Measurements from ENCODE around the gene NEIL1.
A peak's percentile ranks its signal among the peaks of the same experiment; 100 is the strongest.
"Not testable (repeated sequence)": the region's sequence is repeated elsewhere in the genome, so short reads cannot be mapped to it uniquely, and the experiment has no call there.

NEIL1 gene

DNA sequence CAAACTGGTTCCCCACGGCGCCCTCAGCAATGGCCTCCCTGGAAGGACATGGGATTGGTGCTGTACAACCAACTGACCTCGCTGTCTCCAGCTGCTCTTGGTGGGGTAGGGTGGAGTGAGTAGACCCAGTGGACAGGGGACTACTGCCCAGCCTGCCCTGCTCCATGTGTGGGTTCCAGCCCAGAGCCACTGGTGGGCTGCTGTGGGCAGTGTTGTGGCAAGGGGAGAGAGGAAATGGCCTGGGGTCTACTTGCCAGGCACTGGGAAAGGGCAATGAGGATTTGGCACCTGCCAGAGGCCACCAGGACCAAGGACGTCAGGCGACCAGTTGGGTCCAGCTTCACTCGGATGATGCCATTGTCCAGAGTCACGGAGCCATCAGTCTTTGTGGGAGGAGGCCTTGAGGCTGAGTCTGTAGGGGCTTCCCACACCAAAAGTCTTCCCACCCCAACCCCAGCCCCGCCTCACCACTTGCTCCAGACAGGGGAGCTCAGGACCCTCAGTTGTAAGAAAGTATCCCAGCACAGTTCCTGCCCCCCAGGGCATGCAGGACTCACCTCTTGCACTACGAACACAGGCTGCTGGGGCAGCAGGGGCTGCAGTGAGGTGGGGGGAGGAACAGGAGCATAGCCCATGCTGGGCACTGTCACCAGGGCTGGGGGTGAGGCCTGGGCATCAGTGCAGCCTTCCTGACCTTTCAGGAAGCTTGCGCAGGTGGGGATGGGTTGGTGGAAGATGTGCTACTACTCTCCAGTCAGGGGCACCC lies 12.1 kb downstream of the NEIL1 start:
- no peak for DNase-seq

DNA sequence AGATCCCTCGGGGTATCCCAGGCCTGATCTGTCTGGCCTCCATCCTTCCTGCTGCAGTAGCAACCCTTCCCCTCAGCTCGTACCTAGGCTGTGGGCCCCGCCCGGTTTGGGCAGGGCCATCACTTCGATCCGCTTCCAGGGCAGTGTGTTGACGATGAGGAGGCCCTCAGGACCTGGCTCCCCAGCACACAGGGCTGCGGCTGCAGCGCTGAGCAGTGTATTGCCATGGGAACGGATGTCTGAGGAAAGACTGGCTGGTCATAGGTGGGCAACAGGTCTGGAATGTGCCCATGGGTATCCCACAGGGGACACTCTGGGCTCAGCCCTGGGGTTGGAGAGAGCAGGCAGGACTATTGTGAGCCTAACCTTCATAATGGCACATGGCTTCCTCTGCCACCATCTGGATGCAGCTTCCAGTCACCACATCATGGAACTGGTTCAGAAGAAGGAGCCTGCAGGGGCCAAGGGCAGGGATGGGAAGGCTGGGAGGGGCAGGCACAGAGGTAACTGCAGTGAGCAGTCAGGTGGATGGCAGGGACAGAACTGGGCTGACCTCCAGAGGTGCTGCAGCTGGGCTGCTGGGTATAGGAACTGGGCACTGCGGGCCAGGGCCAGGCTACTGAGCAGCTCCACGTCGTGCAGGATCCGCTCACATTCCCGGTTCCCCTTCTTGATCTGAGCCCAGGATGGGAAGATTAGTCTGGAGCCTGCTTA lies 12.9 kb downstream of the NEIL1 start:
- no peak for DNase-seq

DNA sequence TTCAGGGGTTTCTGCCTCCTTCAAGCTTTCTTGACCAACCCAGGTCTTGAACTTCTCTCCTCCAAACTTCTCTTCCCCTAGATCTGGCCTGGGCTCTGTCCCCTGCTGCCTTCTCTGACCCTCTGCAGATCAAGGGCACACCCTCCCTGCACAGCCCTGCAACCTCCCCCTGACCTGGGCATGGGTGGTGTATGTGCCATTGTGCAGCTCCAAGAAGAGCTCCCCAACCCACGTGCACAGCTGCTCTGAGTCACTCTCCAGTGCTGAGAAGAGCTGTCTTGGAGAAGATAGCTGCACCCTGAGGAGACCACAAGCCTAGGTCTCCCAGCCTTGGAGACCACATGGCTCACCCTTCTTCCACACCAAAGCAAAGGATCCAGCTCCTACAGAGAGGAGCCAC lies 13.6 kb downstream of the NEIL1 start:
- no peak for DNase-seq

DNA sequence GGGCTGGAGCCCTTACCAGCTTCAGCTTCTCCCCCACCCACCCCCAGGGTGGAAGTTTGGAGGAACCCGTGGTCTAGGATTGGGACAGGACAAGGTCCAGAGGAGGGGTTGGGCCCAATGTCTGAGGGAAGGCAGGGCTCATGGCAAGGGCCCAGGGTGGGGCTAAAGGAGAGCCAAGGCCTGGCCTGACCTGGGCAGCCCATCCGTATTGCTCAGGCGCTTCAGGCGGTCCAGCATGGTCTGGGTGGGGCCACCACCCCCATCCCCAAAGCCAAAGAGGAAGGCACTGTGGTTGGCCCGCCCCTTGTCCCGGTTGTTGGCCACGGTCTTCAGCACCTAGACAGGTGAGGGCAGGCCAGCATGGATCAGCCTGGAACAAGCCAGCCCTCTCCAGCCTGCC lies 14.0 kb downstream of the NEIL1 start:
- DNase-seq: no peak

DNA sequence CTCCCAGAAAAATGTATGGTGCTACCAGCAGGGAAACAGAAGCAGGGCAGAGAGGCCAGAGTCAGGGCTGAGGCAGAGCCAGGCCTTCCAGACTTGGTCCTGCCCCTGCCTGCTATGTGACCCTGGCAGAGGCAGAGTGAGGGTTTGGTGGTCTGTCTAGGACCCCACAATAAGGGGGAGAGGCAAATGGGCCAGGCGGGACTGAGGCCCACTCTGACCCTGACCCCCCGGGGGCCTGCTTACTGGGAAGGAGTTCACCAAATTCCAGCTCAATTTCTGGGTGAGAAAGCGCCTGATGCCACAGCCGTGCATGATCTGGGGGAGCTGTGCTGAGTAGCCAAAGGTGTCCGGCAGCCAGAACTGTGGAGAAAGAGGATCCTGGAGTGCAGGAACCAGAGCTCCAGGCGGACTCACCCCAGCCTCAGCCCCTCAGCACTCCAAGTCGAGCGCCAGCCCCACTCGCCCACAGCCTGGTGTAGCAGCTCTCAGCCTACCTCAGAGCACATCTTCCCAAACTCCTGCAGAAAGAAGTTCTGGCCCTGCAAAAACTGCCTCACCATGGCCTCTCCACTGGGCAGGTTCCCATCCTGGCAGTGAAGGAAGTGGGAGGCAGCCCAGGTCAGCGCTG lies 14.6 kb downstream of the NEIL1 start:
- DNase-seq: no peak

DNA sequence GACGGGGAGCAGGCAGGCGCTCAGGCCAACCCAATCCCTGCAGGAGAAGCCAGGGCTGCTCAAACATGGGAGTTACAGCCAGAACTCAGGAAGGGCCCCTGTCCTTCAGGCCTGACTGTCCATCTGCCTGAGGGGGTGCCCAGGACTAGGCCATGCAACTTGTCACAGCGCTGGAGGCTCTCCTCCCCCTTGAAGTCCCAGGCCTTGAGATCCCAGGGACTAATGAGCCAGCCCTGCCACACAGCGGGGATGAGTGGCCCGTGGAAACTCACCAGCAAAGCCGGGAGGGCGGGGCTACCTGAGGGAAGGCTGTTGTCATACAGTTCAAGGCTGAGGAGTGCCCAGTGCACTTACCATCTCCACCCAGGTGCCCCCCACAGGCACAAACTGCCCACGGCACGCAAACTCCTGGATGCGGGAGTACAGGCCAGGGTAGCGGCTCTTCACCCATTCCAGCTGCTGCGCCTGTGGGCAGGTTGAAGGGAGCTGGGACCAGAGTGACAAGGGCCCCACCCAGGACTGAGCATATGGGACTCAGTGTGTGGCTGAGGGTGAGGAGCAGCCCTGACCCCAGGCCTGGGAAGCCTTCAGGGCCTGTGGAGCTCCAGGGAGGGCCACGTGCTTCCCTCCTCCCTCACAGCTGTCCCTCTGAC lies 15.3 kb downstream of the NEIL1 start:
- DNase-seq: no peak

DNA sequence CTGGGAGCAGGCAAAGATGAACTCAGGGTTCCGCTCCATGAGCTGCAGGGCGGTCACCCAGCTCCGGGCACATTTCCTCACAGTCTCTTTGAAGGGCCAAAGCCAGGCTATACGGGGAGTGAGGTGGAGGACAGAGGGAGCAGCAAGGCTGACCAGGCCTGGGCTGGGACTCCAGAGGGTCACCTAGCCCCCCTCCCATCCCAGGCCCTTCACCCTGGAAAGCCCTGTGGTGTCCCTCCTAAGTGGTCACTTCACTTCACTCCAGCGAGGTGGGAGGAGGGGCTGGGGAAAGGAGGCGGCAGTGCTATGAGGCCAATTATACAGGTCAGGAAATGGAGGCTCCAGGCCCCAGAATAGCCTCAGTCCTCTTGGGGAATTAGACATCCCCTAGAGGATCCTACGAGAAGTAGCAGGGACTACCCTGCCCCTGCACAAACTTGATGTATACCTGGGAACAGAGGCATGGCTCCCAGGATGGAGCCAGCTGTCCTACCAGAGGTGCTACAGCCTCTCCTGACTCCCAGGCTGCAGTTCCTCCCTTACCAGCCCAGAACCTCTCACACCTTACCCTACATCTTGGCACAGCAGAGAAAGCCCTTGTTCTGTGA lies 15.9 kb downstream of the NEIL1 start:
- DNase-seq: no peak

DNA sequence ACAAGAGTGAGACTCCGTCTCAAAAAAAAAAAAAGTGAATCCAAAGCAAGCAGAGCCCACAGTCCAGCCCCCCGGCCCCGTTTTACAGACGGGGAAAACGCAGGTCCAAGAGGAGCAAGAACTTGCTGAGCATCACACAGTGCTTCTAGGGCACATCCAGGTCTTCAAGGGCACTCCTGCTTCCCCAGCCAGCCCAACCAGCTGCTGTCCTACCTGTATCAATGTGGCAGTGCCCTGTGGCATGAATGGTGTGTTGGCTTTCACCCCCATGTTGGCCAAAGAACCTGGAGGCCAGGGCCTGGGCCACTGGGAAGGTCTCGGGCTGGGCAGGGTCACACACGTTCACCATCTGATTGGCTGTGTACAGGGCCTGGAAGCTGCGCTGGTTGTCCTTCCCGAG lies 16.9 kb downstream of the NEIL1 start:
- no peak for DNase-seq

DNA sequence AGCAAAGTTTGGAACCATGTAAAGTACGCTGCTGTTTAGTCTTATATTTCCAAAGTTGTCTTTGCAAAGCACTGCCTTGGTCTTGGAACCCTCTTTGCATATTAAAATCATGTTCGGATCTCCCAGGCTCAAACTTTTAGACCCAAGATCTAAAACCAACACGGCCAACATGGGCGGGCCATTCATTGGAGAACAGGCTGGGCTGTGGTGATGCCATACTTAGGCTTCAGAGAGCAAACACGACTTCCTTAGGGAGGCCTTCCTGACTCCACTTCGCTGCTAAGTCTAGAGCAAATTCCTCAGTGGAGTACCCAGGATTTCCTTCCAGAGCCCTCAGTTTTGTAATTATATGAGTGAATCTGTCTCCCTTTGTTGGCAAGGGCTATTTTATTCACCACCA lies 18.0 kb downstream of the NEIL1 start:
- DNase-seq: no peak

DNA sequence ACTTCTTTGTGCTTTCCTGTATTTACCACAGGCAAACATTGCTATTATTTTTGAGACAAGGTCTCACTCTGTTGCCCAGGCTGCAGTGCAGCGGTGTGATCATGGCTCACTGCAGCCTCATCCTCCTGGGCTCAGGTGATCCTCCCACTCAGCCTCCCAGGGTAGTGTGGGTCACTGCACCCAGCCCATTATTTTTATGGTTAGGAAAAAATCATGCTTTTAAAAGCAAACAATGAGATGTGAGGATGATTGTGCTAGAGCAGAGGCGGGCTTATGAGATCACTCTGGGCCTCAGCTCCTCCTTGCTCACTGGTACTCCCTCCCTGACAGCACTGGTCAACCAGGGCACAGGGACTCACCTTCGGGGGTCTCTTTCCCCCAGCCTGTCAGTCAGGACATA lies 19.3 kb downstream of the NEIL1 start:
- no peak for DNase-seq

DNA sequence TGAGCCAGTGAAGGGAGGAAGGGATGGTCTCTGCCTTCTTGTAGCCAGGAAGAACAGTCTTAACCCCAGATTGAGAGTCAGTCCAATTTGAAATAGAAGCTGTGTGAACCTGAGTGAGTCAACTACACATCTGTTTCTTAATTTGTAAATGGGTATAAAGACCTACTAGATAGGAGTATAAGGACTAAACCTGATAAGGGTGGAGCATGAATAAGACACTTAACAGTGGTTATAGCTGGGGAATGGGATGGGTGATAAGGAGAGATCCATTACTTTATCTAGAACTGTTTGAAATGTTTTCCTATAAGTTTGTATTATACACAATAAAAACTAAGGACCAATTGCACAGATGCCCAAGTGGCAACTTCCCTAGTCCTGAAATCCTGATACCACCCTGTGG lies 20.2 kb downstream of the NEIL1 start:
- no peak for DNase-seq

DNA sequence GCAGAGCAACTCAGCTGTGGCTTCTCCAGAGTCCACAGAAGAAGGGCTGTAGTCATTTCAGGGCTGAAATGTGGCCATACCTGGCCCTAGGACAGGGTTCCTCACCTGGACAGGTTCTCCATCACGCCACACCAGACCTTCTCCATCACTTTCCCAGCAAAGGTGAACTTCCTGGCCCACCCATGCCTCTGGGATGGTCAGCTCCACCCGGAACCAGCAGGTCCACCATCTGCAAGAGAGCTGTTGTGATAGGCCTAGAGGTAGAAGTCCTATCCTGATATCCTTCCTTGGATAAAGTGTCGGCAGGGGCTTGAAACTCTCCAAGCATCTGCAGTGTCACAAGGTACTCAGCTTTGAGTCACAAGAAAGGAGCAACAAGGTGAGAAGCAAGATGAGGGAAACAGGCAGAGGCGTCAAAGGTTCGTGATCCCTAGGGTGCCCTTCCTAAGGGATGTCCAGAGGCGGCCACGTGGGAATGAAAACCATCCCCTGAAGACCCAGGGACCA lies 20.6 kb downstream of the NEIL1 start:
- no peak for DNase-seq

DNA sequence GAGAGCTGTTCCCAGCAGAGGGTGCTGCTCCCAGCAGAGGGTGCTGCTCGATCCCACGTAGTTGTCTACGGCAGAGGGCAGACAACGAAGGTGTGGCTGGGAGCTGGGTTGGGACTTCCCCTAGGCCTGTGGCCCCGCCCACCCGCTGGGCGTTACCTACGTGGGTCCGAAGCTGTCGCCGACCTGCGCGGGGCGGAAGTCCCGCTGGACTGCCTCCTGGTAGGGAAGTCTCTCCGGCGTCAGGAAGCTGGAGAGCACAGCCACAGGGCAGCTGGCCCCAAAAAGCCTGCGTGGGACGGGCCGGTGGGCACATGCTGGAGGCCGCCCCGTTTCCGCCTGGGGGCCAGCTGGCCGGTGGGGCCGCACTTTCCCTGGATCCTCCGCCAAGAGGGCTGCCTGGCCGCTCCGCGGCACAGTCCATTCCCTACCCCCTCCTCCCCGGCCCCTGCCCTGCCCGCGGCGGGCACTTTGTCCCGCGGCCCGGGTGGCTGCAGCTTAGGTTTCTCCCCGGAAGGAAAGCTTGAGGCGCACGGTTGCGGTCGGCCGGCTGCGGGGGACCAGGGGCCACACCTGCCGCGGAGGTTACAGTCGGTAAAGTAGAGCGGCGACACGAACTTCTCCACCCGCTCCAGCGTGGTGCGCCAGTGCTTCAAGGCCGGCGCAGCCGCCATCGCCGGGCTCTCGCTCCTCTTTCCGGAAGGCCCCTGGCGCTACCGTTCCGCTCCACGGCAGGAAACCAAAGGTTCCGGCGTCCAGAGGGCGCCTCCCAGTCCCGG lies 21.3 kb downstream of the NEIL1 start, which contains the start of gene MAN2C1:
Gene MAN2C1, minus strand, starts transcription at position 695 of the 776 bp plus-strand sequence. Its CDS starts 24 bp downstream, at position 671.
- DNase-seq: peak; percentile 95

DNA sequence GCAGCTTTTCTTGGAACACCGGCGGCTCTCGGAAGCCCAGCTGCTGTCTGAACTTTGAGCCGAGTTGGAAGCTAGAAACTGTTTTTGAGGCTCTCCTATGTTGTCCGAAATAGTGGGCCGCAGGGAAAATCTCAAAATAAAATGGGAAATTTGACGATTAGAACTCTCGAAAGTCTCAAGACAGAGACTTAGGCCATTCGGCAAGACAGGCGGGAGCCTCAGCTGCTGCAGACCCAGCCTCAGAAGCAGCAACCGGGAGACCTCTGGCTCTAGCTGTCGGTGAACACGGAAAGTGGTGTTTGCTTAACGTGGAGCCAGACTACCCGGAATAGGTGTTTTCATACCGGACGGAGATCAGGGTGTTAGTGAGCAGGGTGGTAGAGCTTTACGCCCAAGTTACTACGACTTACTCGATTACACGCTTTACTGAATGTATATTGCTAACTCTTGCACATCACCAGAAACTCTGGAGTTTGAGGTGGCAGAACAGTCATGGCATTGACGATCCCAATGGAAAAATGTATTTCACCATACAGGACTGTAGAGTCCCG lies 21.9 kb downstream of the NEIL1 start:
- DNase-seq: no peak

DNA sequence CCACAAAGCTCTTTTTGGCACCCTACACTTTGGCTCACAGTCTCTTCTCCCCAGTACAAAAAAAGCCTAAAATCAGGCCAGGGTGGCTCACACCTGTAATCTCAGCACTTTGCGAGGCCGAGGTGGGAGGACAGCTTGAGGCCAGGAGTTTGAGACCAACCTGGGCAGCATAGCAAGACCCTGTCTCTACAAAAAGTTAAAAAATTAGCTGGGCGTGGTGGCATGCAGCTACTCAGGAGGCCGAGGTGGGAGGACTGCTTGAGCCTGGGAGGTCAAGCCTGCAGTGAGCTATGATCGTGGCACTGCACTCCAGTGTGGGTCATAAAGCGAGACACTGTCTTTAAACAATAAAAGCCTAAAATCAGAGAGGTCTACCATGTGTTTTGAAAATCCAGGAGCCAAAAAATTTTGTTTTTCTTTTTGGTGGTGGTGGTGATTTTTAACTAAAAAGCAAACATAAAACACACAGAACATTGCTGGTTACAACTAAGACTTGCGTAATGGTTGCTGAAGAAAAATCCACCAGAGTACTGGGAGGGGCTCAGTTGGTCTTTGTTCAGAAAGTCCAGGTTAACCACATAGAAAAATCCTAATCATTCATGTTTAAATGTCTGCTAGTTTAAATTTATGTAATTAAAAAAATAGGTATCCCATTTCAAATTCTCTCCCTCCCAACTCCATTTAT lies 23.2 kb downstream of the NEIL1 start:
- no peak for DNase-seq

DNA sequence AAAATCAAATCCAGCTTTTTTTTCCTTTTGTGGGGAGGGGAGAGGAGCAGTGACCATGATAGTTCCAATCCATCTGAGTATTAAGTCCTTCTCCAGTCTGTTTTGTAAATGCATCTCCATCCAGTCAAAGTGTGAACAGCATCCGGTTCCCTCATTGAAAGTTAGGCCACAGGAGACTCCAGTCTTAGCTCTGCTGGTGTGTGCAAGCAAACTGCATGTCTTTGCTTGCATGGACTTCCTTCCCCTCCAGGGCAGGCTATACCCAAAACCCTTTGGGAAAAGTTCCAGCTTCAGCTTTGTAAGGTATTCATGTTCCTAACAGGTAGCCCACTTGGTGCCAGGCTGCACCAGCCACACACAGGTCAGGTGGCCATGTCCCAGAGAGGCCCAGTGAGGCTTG lies 24.6 kb downstream of the NEIL1 start:
- DNase-seq: no peak

DNA sequence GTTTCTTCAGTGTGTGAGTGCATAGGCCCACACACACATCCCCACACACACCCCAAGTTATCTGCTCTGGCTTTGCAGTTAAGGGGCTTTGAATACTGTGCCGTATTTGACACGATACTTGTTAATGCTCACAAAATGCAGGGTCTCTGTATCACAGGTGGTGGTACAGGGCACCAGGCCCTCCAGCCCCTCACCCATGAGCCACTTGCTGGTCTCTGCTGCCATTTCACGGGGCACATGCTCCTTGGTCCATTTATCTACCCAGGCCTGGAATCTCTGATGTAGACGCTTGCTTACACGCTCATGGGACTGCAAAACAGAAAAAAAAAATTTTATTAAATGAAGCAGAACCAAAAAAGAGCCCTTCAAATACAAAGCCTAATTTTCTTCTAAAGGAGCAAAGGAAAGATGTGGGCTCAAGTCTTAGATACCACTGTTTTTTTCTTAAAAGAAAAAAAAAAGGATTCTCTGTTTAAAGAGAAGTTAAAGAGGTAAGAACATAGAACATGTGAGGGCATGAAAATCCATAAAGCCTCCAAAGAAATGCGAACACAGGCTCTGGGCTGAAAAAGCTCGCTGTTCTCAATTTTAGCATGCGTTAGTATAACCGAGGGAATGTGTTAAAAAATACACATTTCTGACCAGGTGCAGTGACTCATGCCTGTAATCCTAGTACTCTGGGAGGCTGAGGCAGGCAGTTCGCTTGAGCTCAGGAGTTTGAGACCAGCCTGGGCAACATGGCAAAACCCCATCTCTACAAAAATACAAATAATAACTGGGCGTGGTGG lies 25.3 kb downstream of the NEIL1 start:
- no peak for DNase-seq

DNA sequence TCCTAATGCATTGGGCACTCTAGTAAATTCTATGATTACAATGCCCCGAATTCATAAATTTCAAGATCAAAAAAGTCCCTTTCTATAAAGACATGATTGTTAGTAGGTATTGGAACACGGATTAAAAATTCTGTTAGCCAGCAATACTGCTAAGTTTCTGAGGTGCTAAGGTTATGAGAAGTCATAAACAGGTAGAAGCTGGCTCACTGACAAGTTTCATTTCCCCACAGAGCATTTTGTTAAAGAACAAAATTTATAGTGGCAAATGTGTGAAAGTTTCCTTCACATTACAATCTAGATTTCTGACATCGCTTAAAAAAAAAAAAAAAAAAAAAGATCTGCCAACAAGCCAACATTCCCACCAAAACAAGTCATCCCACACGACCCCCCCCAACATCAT lies 33.9 kb downstream of the NEIL1 start:
- DNase-seq: no peak

DNA sequence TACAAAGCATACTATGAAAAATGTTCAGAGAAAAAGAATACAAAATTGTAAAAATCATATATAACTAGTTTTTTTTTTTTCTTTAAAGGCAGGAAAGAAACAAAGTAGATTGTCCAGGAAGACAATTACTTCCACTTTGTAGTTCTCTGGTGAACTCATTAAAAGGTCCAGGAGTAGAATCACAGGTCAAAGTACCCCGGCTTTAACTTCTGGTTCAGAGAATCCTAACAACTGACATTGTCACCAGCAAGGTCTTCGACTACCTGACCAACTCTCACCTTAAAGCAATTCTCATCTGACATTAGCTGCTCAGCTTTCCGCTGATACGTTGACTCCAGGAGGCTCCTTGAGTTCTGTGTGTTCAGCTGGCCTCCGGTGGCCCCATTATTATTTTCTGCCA lies 37.1 kb downstream of the NEIL1 start:
- DNase-seq: not testable (repeated sequence)

DNA sequence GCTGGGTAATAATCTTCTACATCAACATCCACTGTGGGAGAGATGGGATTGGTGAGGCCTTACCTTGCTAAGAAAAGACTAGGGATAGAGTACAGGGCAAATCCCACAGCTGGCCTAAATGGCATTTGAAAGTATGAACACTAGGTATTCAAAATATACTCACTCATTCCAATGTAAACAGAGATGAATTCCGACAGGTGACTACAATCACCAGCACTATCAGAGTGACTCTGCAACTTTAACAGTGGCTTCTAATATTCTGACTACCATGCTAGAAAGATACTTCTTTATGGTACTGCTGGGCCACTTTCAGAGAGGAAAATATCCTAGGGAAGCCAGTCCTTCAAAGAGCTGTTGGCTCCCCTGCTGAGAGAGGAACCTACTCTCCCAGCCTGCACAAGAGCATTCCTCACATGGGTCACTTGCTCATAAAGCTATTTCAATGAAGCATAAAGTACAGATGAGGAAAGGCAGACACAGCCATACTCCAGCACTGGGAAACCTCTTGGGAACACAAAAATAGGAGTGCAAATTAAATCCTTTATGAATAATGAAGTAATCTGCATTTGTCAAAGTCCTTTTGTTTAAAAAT lies 43.0 kb downstream of the NEIL1 start:
- peak; percentile 69 for DNase-seq
